Activated CD4-positive, alpha-beta T cell treated with anti-CD3 and anti-CD28 coated beads, Interleukin-2, amount 10 ng/mL, durations not matched to agents 24 days and 14 days (primary cell): ENCODE results near the gene PI4K2B. TPM values are rescaled to one million over a fixed set of nuclear protein-coding genes. Genes with fewer than 3 reads are reported as not detected.

Experiments used
- DNase-seq: peaks from one replicate; pipeline ENCODE4 v3.0.0; 2022
- H3K27ac Mint-ChIP-seq: one replicate; pipeline ENCODE4 v1.8.0; 2022; ENCODE audit warnings: mild to moderate bottlenecking, mixed read lengths
- H3K27me3 Mint-ChIP-seq: one replicate; pipeline ENCODE4 v1.8.0; 2022; ENCODE audit warnings: mixed read lengths
- H3K36me3 Mint-ChIP-seq: one replicate; pipeline ENCODE4 v1.8.0; 2022; ENCODE audit warnings: low read depth, mild to moderate bottlenecking, mixed read lengths
- H3K4me1 Mint-ChIP-seq: one replicate; pipeline ENCODE4 v1.8.0; 2021; ENCODE audit warnings: mixed read lengths
- H3K4me3 Mint-ChIP-seq: one replicate; pipeline ENCODE4 v1.8.0; 2022; ENCODE audit warnings: mild to moderate bottlenecking, moderate library complexity, mixed read lengths
- H3K9me3 Mint-ChIP-seq: one replicate; pipeline ENCODE4 v1.8.0; 2021; ENCODE audit warnings: mixed read lengths
- intact Hi-C: fragments of 100-400 bp; cut with micrococcal nuclease; formaldehyde crosslinking; loops from one replicate; pipeline ENCODE4 v1.15.1; 2023
- total RNA-seq: library from RNA; stranded (reverse); gene quantifications from 2 replicates; pipeline ENCODE4 v1.2.3, GENCODE V29; 2022

PI4K2B gene
- total RNA-seq, 1 donor from 2014 or later: 34.2 TPM

- H3K27me3 Mint-ChIP-seq: peaks cover 8% of the 10 kb centered on the region
- no peak overlapping the region for H3K27ac Mint-ChIP-seq
- no peaks in the 10 kb centered on the region for H3K36me3 Mint-ChIP-seq
- DNase-seq: no peak
- H3K9me3 Mint-ChIP-seq: no peaks in the 10 kb centered on the region
- H3K4me1 Mint-ChIP-seq: peaks cover 11% of the 10 kb centered on the region
- intact Hi-C loops: no loop called here
- H3K4me3 Mint-ChIP-seq: no peak overlapping the region
These were observed 67.6 kb downstream of the PI4K2B start for GRCh38 chr4:25301471-25301870.

GRCh38 chr4:25302626-25303025 lies 68.8 kb downstream of the PI4K2B start:
- Mint-ChIP-seq H3K36me3 (no peaks in the 10 kb centered on the region), H3K4me1 (peaks cover 9% of the 10 kb centered on the region), H3K4me3 (no peak overlapping the region), H3K27ac (no peak overlapping the region), H3K9me3 (no peaks in the 10 kb centered on the region), H3K27me3 (peaks cover 8% of the 10 kb centered on the region)
- DNase-seq: no peak
- intact Hi-C loops: no loop called here

GRCh38 chr4:25303578-25303977 lies 69.7 kb downstream of the PI4K2B start:
- Mint-ChIP-seq H3K27me3 (peaks cover 8% of the 10 kb centered on the region), H3K9me3 (no peaks in the 10 kb centered on the region), H3K27ac (no peak overlapping the region), H3K4me3 (no peak overlapping the region), H3K36me3 (no peaks in the 10 kb centered on the region), H3K4me1 (no peaks in the 10 kb centered on the region)
- intact Hi-C loops: no loop called here
- DNase-seq: no peak

GRCh38 chr4:25306518-25307057 lies 72.8 kb downstream of the PI4K2B start:
- H3K27me3 Mint-ChIP-seq: peaks cover 3% of the 10 kb centered on the region
- no peaks in the 10 kb centered on the region for H3K9me3 Mint-ChIP-seq
- no peaks in the 10 kb centered on the region for H3K36me3 Mint-ChIP-seq
- no peak overlapping the region for H3K27ac Mint-ChIP-seq
- intact Hi-C loops: no loop called here
- DNase-seq: no peak
- H3K4me1 Mint-ChIP-seq: no peaks in the 10 kb centered on the region
- no peak overlapping the region for H3K4me3 Mint-ChIP-seq

- Mint-ChIP-seq H3K9me3 (no peaks in the 10 kb centered on the region), H3K27ac (no peak overlapping the region), H3K27me3 (peaks cover 3% of the 10 kb centered on the region)
These were observed 73.8 kb downstream of the PI4K2B start for GRCh38 chr4:25307596-25307995.

GRCh38 chr4:25308306-25308705 lies 74.5 kb downstream of the PI4K2B start:
- H3K4me1 Mint-ChIP-seq: peaks cover 2% of the 10 kb centered on the region
- H3K36me3 Mint-ChIP-seq: peaks cover 1% of the 10 kb centered on the region
- no peak overlapping the region for H3K4me3 Mint-ChIP-seq
- H3K27me3 Mint-ChIP-seq: peaks cover 2% of the 10 kb centered on the region
- no peaks in the 10 kb centered on the region for H3K9me3 Mint-ChIP-seq
- intact Hi-C loops: no loop called here
- DNase-seq: no peak
- H3K27ac Mint-ChIP-seq: no peak overlapping the region

More at GRCh38 chr4:25307596-25307995, 73.8 kb downstream of the PI4K2B start:
- DNase-seq: no peak
- intact Hi-C loops: no loop called here
- Mint-ChIP-seq H3K4me3 (no peak overlapping the region), H3K4me1 (no peaks in the 10 kb centered on the region), H3K36me3 (peaks cover under 1% of the 10 kb centered on the region)

- H3K4me1 Mint-ChIP-seq: peaks cover 6% of the 10 kb centered on the region
- no peak for DNase-seq
- H3K36me3 Mint-ChIP-seq: peaks cover 1% of the 10 kb centered on the region
- intact Hi-C loops: no loop called here
- no peak overlapping the region for H3K27ac Mint-ChIP-seq
- H3K4me3 Mint-ChIP-seq: no peak overlapping the region
- no peaks in the 10 kb centered on the region for H3K27me3 Mint-ChIP-seq
- H3K9me3 Mint-ChIP-seq: no peaks in the 10 kb centered on the region
These were observed 74.9 kb downstream of the PI4K2B start for GRCh38 chr4:25308761-25309160.

- H3K36me3 Mint-ChIP-seq: peaks cover 3% of the 10 kb centered on the region
- H3K4me3 Mint-ChIP-seq: no peak overlapping the region
- no peaks in the 10 kb centered on the region for H3K9me3 Mint-ChIP-seq
- DNase-seq: no peak
- no peak overlapping the region for H3K27ac Mint-ChIP-seq
- intact Hi-C loops: no loop called here
- H3K27me3 Mint-ChIP-seq: no peaks in the 10 kb centered on the region
- H3K4me1 Mint-ChIP-seq: peaks cover 8% of the 10 kb centered on the region
These were observed 76.4 kb downstream of the PI4K2B start for GRCh38 chr4:25310066-25310802.

GRCh38 chr4:25310803-25311166 lies 77.0 kb downstream of the PI4K2B start:
- Mint-ChIP-seq H3K4me3 (no peak overlapping the region), H3K27me3 (no peaks in the 10 kb centered on the region), H3K27ac (no peak overlapping the region), H3K36me3 (peaks cover 5% of the 10 kb centered on the region), H3K4me1 (peaks cover 8% of the 10 kb centered on the region), H3K9me3 (no peaks in the 10 kb centered on the region)
- intact Hi-C loops: no loop called here
- no peak for DNase-seq

- H3K4me3 Mint-ChIP-seq: peak within 1 kb of the TSS; percentile 100
- H3K9me3 Mint-ChIP-seq: no peaks in the 10 kb centered on the region
- H3K27ac Mint-ChIP-seq: peak within 1 kb of the TSS; percentile 97
- peaks cover 15% of the 10 kb centered on the region for H3K36me3 Mint-ChIP-seq
- intact Hi-C loops: loop anchor here (1.0 to 2.0 kb wide), 7 partner anchors 9 to 728 kb away; partner anchors contain the start of genes ANAPC4, DHX15, PI4K2B and SEPSECS
- no peaks in the 10 kb centered on the region for H3K27me3 Mint-ChIP-seq
- H3K4me1 Mint-ChIP-seq: peaks cover 11% of the 10 kb centered on the region
- peak; percentile 97 for DNase-seq
These were observed 78.8 kb downstream of the PI4K2B start, which contains the start of gene ZCCHC4 for GRCh38 chr4:25312496-25313200. Gene ZCCHC4, plus strand, starts transcription at chr4:25312774. Its CDS starts 36 bp downstream, at chr4:25312810.

GRCh38 chr4:25313201-25313895 lies 79.5 kb downstream of the PI4K2B start:
- H3K4me3 Mint-ChIP-seq: peak overlapping the region; percentile 100
- H3K4me1 Mint-ChIP-seq: peaks cover 13% of the 10 kb centered on the region
- H3K9me3 Mint-ChIP-seq: no peaks in the 10 kb centered on the region
- peak overlapping the region; percentile 97 for H3K27ac Mint-ChIP-seq
- H3K27me3 Mint-ChIP-seq: no peaks in the 10 kb centered on the region
- DNase-seq: no peak
- intact Hi-C loops: loop anchor here (1.0 to 2.0 kb wide), 3 partner anchors 8 to 133 kb away; no protein-coding TSS in a partner anchor
- H3K36me3 Mint-ChIP-seq: peaks cover 18% of the 10 kb centered on the region

- intact Hi-C loops: no loop called here
- no peak for DNase-seq
- Mint-ChIP-seq H3K4me1 (peaks cover 23% of the 10 kb centered on the region), H3K9me3 (no peaks in the 10 kb centered on the region), H3K36me3 (peaks cover 29% of the 10 kb centered on the region), H3K4me3 (peak overlapping the region; percentile 28), H3K27me3 (no peaks in the 10 kb centered on the region), H3K27ac (peak overlapping the region; percentile 81)
These were observed 86.5 kb downstream of the PI4K2B start for GRCh38 chr4:25320336-25320735.

GRCh38 chr4:25320773-25321172 lies 86.9 kb downstream of the PI4K2B start:
- Mint-ChIP-seq H3K4me3 (peak overlapping the region; percentile 28), H3K36me3 (peaks cover 26% of the 10 kb centered on the region), H3K4me1 (peaks cover 23% of the 10 kb centered on the region), H3K27ac (peak overlapping the region; percentile 81), H3K27me3 (no peaks in the 10 kb centered on the region), H3K9me3 (no peaks in the 10 kb centered on the region)
- intact Hi-C loops: loop anchor here (1.0 kb wide), 2 partner anchors 7 to 11 kb away; no protein-coding TSS in a partner anchor
- DNase-seq: no peak
